ENCODE measurements around the gene CERS5.

GRCh38 chr12:50211392-50212070, 44.4 kb upstream of the CERS5 start:
- TF ChIP-seq CTCF (IDR thresholded peaks at IDR 0.05) (no peak), EP300 (IDR thresholded peaks at IDR 0.05) (no peak), POLR2A (IDR thresholded peaks at IDR 0.05) (no peak)
